Gastroesophageal sphincter (tissue), 4 donors: Measurements from ENCODE around the gene SYT7. TPM values are rescaled to one million over a fixed set of nuclear protein-coding genes. Genes with fewer than 3 reads are reported as not detected.

ENCODE experiments used
- ATAC-seq: fragments of 150-250 bp; one replicate; pipeline ENCODE4 v1.9.1; 2016; ENCODE audit warnings: mild to moderate bottlenecking, moderate library complexity
- H3K27ac ChIP-seq, 4 donors: fragments of 200-600 bp; sonication (generic) in 3 of 4; 1 replicate in 3 of 4; 2 replicates in 1 of 4; pipeline ENCODE4 v1.5.1; 2016 to 2019
- H3K27me3 ChIP-seq: fragments of 200-600 bp; sonication (generic); one replicate; pipeline ENCODE4 v1.5.1; 2019
- H3K36me3 ChIP-seq, 2 donors: fragments of 200-600 bp; sonication (generic); one replicate each; pipeline ENCODE4 v1.5.1; 2019; ENCODE audit warnings: control low read depth in 1 of 2
- H3K4me1 ChIP-seq, 3 donors: fragments of 200-600 bp; sonication (generic); 1 replicate in 2 of 3; 2 replicates in 1 of 3; pipeline ENCODE4 v1.5.1; 2016 to 2019; ENCODE audit warnings: control low read depth in 2 of 3
- H3K4me3 ChIP-seq, 2 donors: fragments of 200-600 bp; sonication (generic); one replicate each; pipeline ENCODE4 v1.5.1; 2019; ENCODE audit warnings: mild to moderate bottlenecking in 1 of 2, moderate library complexity in 1 of 2
- H3K9me3 ChIP-seq, 3 donors: fragments of 200-600 bp; sonication (generic); one replicate each; pipeline ENCODE4 v1.5.1; 2017 to 2019; ENCODE audit warnings: control low read depth in 2 of 3
- EP300 ChIP-seq: sonication (generic); formaldehyde crosslinking; IDR thresholded peaks from one replicate; pipeline ENCODE4 v1.6.1; 2017; ENCODE audit warnings: antibody characterized with exemption, mild to moderate bottlenecking
- POLR2A ChIP-seq, 2 donors: fragments of 450-650 bp; IDR thresholded peaks; one replicate each; pipeline ENCODE4 v1.6.1; 2017; ENCODE audit warnings: antibody characterized with exemption in 2 of 2, mild to moderate bottlenecking in 2 of 2, moderate library complexity in 1 of 2
- POLR2AphosphoS5 ChIP-seq: sonication (generic); formaldehyde crosslinking; IDR thresholded peaks from one replicate; pipeline ENCODE4 v1.6.1; 2017; ENCODE audit warnings: antibody characterized with exemption
- WGBS, 2 donors: methylation state at CpG; one replicate each; pipeline ENCODE4 v1.1.5; 2018; ENCODE audit warnings: low coverage in 1 of 2; 5-methylcytosine and 5-hydroxymethylcytosine counted together
- total RNA-seq, 4 donors: library from RNA; depleted of rRNA; stranded (reverse); fragments of >200 nt; gene quantifications; one replicate each; pipeline ENCODE4 v1.1.0, GENCODE V29; 2016
- TF ChIP-seq, protein P1 (sequence below), 4 experiments: fragments of 200-600 bp in 2 of 4; fragments of 450-650 bp in 2 of 4; sonication (generic) in 1 of 4; IDR thresholded peaks; one replicate each; pipeline ENCODE4 v1.5.1; 2017 to 2019; ENCODE audit warnings: antibody characterized with exemption in 4 of 4, mild to moderate bottlenecking in 2 of 4, moderate library complexity in 2 of 4

Gene SYT7
- total RNA-seq = 1 to 10 TPM; 1.8 to 3.7 (median 3.1) TPM

DNA sequence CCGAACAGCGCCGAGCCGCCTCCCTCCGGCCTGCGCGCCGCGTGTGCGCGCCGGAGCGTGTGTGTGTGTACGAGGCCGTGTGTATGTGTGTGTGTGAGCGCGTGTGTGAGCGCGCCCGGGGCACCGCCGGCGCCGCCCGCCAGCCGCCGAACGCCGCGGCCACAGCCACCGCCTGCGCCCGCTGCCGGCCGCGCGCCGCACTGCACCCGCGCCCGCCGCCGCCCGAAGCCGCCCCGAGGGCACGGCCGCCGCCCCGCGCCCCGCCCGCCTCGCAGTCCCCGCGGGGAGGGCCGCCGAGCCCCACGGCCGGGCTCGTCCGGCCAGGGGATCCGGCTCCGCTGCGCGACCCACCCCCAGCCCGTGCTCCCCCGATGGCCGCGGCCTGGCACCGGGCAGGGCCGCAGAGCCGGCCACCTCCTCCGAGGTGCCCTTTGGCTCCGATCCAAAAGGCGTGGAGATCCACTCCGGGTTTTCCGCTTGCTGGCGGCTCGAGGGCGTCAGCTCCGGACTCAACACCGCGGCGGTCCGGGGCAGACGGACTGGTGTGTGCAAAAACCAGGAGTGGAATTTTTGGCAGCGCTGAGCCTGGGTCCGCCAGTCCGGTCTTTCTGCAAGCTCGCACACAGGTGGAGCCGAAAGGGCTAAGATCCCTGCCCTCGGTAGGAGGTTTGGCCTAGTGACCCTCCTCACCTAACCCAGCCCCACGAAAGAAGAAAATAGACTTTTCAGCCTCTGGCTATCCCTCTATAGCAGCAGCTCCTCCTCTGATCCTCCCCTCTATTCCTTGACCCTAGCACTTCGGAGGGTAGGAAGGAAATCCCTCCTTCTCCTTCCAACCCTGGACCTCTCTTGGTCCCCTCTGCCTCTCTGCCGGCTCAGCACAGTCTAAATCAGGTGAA, at the start of gene SYT7:
Gene SYT7, minus strand, starts transcription at position 47 of the 899 bp plus-strand sequence. CDS start 256 bp downstream, outside the sequence.
- peaks cover 0 to 16% (median 14%) of the 10 kb centered on the region in 3 donors for H3K4me1 ChIP-seq
- no peaks in the 10 kb centered on the region for H3K9me3 ChIP-seq
- TF ChIP-seq, protein P1, sequence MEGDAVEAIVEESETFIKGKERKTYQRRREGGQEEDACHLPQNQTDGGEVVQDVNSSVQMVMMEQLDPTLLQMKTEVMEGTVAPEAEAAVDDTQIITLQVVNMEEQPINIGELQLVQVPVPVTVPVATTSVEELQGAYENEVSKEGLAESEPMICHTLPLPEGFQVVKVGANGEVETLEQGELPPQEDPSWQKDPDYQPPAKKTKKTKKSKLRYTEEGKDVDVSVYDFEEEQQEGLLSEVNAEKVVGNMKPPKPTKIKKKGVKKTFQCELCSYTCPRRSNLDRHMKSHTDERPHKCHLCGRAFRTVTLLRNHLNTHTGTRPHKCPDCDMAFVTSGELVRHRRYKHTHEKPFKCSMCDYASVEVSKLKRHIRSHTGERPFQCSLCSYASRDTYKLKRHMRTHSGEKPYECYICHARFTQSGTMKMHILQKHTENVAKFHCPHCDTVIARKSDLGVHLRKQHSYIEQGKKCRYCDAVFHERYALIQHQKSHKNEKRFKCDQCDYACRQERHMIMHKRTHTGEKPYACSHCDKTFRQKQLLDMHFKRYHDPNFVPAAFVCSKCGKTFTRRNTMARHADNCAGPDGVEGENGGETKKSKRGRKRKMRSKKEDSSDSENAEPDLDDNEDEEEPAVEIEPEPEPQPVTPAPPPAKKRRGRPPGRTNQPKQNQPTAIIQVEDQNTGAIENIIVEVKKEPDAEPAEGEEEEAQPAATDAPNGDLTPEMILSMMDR (IDR thresholded peaks at IDR 0.05) = peak in 3 of 4 experiments; percentile 16 to 30 (median 26)
- peak; percentile 67 for TF ChIP-seq POLR2AphosphoS5
- no peak for TF ChIP-seq EP300
- TF ChIP-seq POLR2A (IDR thresholded peaks at IDR 0.05) = no peak
- WGBS, 2 donors = 4% methylated on average over 3 of the region's 96 CpGs; no CpG with 5 or more reads in 1 of the 2 donors
- ATAC-seq = peak; percentile 93
- peak within 1 kb of the TSS in 3 of 4 donors; percentile 74 to 86 (median 82) for H3K27ac ChIP-seq
- H3K27me3 ChIP-seq = peaks cover 38% of the 10 kb centered on the region
- H3K4me3 ChIP-seq = peak within 1 kb of the TSS; percentile 7 to 59
- no peaks in the 10 kb centered on the region for H3K36me3 ChIP-seq

DNA sequence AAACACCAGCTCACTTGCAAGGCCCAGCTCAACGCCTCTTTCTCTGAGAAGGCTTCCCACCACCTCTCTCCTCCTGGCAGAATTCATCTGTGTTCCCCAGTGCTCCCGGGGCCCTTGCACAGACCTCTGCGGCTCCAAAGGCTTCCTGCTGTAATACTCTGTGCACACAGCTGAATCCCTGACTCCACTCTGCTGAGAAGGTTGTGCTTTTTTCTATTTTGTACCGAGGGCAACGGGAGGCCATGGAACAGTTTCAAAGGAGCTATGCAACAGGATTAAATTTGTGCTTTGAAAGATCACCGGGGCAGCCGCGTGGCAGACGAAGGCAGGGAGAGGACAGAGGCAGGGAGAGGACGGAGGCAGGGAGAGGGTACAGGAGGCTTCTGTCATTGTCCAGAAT, 49.2 kb upstream of the SYT7 start:
- no peak for ATAC-seq
- Histone ChIP-seq H3K27me3 (peaks cover 5% of the 10 kb centered on the region), H3K4me1 (peaks cover 0 to 18% (median 0%) of the 10 kb centered on the region in 3 donors), H3K27ac (no peak overlapping the region), H3K9me3 (no peaks in the 10 kb centered on the region), H3K36me3 (no peaks in the 10 kb centered on the region), H3K4me3 (no peak overlapping the region)
- TF ChIP-seq POLR2A (IDR thresholded peaks at IDR 0.05) (no peak), POLR2AphosphoS5 (no peak), EP300 (no peak)
- TF ChIP-seq, protein P1 (IDR thresholded peaks at IDR 0.05) = no peak
- 31 to 44% methylated on average over 5 to 10 of the region's 10 CpGs for WGBS, 2 donors

DNA sequence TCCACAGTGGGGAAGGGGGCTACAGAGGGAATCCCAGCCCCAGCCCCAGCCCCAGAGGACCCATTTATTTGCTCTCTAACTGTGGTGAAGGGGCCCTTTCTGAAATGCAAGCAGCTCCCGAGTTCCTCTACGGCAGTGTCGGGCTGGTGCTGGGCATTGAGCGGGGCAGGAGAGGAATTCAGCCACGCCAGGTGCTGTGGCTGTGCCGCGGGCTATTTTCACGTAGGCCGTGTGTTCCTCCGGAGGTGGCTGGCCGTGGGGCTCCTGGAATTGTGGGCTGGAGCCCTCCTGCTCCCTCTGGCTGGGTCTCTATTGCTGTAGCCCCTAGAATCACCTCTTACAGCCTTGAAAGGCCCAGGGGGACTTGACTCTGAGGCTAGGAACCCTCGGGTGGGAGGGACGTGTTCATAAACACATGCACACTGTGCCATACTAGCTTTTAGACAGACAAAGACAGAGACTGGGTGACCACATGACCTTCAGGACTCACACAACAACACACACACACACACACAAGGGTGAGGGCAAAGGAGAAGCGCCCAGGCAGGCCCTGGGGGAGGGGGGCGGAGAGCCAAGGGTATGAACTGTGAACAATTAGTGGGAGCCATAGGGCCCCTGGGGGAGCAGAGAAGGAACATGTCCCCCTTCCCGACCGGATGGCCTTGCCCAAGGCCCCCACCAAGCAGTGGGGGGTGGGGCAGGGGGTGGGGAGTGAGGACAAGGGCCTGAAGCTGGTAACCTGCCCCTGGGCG, 48.4 kb upstream of the SYT7 start:
- no peak for ATAC-seq
- Histone ChIP-seq H3K4me3 (no peak overlapping the region), H3K4me1 (peaks cover 0 to 18% (median 0%) of the 10 kb centered on the region in 3 donors), H3K27me3 (no peaks in the 10 kb centered on the region), H3K36me3 (no peaks in the 10 kb centered on the region), H3K27ac (no peak overlapping the region), H3K9me3 (no peaks in the 10 kb centered on the region)
- WGBS, 2 donors = 64% methylated on average over 5 of the region's 18 CpGs; no CpG with 5 or more reads in 1 of the 2 donors
- TF ChIP-seq EP300 (no peak), POLR2AphosphoS5 (no peak), POLR2A (IDR thresholded peaks at IDR 0.05) (no peak)
- TF ChIP-seq, protein P1 (IDR thresholded peaks at IDR 0.05) = no peak

DNA sequence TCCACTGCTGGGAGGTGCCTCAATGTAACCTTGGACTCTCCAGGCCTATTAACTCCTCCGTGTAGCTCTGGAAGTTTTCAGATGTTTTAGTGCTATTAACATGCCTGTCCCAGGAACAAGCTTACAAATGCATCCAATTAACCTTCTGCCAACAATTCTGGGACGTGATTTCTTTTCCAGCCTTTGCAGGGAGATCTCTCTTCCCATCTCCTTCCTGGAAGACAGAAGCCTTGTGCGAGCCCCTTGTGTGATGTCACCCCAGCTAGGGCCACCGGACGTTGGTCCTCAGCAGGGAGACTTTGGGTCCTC, 47.7 kb upstream of the SYT7 start:
- H3K36me3 ChIP-seq = no peaks in the 10 kb centered on the region
- no peak for ATAC-seq
- TF ChIP-seq POLR2A (IDR thresholded peaks at IDR 0.05) = no peak
- no peak for TF ChIP-seq EP300
- TF ChIP-seq, protein P1 (IDR thresholded peaks at IDR 0.05) = no peak
- TF ChIP-seq POLR2AphosphoS5 = no peak
- H3K4me3 ChIP-seq = no peak overlapping the region
- H3K4me1 ChIP-seq = peaks cover 0 to 18% (median 0%) of the 10 kb centered on the region in 3 donors
- no peaks in the 10 kb centered on the region for H3K9me3 ChIP-seq
- H3K27me3 ChIP-seq = no peaks in the 10 kb centered on the region
- 0 to 30% methylated on average over 2 of the region's 5 CpGs for WGBS, 2 donors
- no peak overlapping the region for H3K27ac ChIP-seq
